ENCODE measurements around the gene PLIN1. TPM values are rescaled to one million over a fixed set of nuclear protein-coding genes. Genes with fewer than 3 reads are reported as not detected.

Gene PLIN1
- total RNA-seq, 1 experiment from 2014 or later: 0.30 TPM

DNA sequence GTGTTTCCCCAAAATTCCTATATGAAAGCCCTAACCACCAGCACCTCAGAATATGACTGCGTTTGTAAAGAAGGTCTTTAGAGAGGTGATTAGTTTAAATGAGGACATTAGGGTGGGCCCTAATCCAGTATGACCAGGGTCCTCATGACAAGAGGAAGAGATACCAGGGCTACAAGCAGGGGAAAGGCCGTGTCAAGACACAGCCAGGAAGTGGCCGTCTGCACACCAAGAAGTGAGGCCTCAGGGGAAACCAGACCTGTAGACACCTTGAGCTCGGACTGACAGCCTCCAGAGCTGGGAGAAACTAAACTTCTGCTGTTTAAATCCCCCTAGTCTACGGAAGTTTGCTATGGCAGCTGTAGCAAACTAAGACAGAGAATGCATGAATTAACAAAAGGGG, 38.1 kb downstream of the PLIN1 start:
- H3K27ac ChIP-seq (ENCODE audit: low read depth, low read length, poor library complexity, severe bottlenecking): no peak overlapping the region
- intact Hi-C loops (cut with micrococcal nuclease; ENCODE audit: unreplicated experiment): no loop called here
- no TSS peak for BruUV-seq (replicated peaks)
- no peak overlapping the region for H3K4me3 ChIP-seq (ENCODE audit: low read depth, low read length, poor library complexity, severe bottlenecking)
- POLR2A ChIA-PET (ENCODE audit: low non-redundant PET): no interaction called here
- no peaks in the 10 kb centered on the region for H3K27me3 ChIP-seq (replicated peaks; ENCODE audit: insufficient read depth, low read depth, low read length, poor library complexity)
- no peaks in the 10 kb centered on the region for H3K4me1 ChIP-seq (ENCODE audit: insufficient read depth, low read length, poor library complexity, severe bottlenecking)
- CTCF ChIA-PET: no interaction called here
- H3K9me3 ChIP-seq (ENCODE audit: low read depth, low read length, poor library complexity, severe bottlenecking): no peaks in the 10 kb centered on the region
- no peaks in the 10 kb centered on the region for H3K36me3 ChIP-seq (ENCODE audit: insufficient read depth, low read length, poor library complexity, severe bottlenecking)
- TF ChIP-seq EZH2 (IDR thresholded peaks at IDR 0.05; ENCODE audit: borderline replicate concordance, low read depth, low read length, poor library complexity, severe bottlenecking): no peak
- TF ChIP-seq, protein P1, sequence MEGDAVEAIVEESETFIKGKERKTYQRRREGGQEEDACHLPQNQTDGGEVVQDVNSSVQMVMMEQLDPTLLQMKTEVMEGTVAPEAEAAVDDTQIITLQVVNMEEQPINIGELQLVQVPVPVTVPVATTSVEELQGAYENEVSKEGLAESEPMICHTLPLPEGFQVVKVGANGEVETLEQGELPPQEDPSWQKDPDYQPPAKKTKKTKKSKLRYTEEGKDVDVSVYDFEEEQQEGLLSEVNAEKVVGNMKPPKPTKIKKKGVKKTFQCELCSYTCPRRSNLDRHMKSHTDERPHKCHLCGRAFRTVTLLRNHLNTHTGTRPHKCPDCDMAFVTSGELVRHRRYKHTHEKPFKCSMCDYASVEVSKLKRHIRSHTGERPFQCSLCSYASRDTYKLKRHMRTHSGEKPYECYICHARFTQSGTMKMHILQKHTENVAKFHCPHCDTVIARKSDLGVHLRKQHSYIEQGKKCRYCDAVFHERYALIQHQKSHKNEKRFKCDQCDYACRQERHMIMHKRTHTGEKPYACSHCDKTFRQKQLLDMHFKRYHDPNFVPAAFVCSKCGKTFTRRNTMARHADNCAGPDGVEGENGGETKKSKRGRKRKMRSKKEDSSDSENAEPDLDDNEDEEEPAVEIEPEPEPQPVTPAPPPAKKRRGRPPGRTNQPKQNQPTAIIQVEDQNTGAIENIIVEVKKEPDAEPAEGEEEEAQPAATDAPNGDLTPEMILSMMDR (conservative IDR thresholded peaks at IDR 0.05; ENCODE audit: low read depth, low read length): no peak
- DNase-seq (ENCODE audit: low spot score): no peak

DNA sequence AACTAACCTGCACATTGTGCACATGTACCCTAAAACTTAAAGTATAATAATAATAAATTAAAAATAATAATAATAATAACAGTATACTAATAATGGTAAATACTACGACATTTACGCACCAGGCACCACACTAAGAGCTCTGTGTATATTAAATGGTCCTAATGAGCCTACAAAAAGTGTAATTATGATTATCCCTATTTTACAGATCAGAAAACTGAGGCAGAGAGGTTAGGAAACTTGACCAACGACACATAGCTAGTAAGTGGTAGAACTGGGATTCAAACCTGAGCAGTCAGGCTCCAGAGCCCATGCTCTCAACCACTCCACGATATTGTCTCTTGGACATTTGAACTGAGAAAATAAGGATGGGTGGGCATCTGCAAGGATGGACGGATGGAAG, 38.9 kb downstream of the PLIN1 start:
- Histone ChIP-seq H3K27ac (ENCODE audit: low read depth, low read length, poor library complexity, severe bottlenecking) (no peak overlapping the region), H3K4me3 (ENCODE audit: low read depth, low read length, poor library complexity, severe bottlenecking) (no peak overlapping the region), H3K36me3 (ENCODE audit: insufficient read depth, low read length, poor library complexity, severe bottlenecking) (no peaks in the 10 kb centered on the region), H3K4me1 (ENCODE audit: insufficient read depth, low read length, poor library complexity, severe bottlenecking) (no peaks in the 10 kb centered on the region), H3K9me3 (ENCODE audit: low read depth, low read length, poor library complexity, severe bottlenecking) (no peaks in the 10 kb centered on the region), H3K27me3 (replicated peaks; ENCODE audit: insufficient read depth, low read depth, low read length, poor library complexity) (no peaks in the 10 kb centered on the region)
- no peak for DNase-seq (ENCODE audit: low spot score)
- TF ChIP-seq, protein P1 (conservative IDR thresholded peaks at IDR 0.05; ENCODE audit: low read depth, low read length): no peak
- TF ChIP-seq EZH2 (IDR thresholded peaks at IDR 0.05; ENCODE audit: borderline replicate concordance, low read depth, low read length, poor library complexity, severe bottlenecking): no peak
- intact Hi-C loops (cut with micrococcal nuclease; ENCODE audit: unreplicated experiment): no loop called here
- POLR2A ChIA-PET (ENCODE audit: low non-redundant PET): no interaction called here
- no TSS peak for BruUV-seq (replicated peaks)
- CTCF ChIA-PET: no interaction called here

DNA sequence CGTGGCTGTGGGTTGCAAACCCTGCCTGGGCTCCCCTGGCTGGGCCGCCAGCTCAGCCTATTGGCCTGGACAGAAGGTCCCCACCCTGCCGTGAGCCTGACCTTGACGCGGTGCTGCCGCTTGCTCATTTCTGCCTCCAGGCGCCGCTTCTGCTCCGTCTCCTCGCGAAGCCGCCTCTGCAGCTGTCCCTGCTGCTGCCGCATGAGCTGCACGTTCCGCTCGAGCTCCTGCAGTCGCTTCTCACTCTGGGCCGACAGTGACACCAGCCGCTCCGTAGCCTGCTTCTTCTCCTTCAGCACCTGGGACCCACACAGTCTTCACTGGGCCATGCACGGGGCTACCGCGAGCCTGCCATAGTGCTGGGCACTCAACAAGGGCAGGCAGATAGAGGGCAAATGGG, 45.6 kb downstream of the PLIN1 start:
- DNase-seq (ENCODE audit: low spot score): no peak

More for the DNA sequence above, 45.6 kb downstream of the PLIN1 start:
- Histone ChIP-seq H3K27me3 (replicated peaks; ENCODE audit: insufficient read depth, low read depth, low read length, poor library complexity) (no peaks in the 10 kb centered on the region), H3K4me1 (ENCODE audit: insufficient read depth, low read length, poor library complexity, severe bottlenecking) (no peaks in the 10 kb centered on the region), H3K9me3 (ENCODE audit: low read depth, low read length, poor library complexity, severe bottlenecking) (peaks cover 9% of the 10 kb centered on the region), H3K27ac (ENCODE audit: low read depth, low read length, poor library complexity, severe bottlenecking) (no peak overlapping the region), H3K4me3 (ENCODE audit: low read depth, low read length, poor library complexity, severe bottlenecking) (no peak overlapping the region), H3K36me3 (ENCODE audit: insufficient read depth, low read length, poor library complexity, severe bottlenecking) (peaks cover 51% of the 10 kb centered on the region)
- no TSS peak for BruUV-seq (replicated peaks)
- ChIA-PET CTCF (no interaction called here), POLR2A (ENCODE audit: low non-redundant PET) (no interaction called here)
- intact Hi-C loops (cut with micrococcal nuclease; ENCODE audit: unreplicated experiment): no loop called here
- TF ChIP-seq, protein P1 (conservative IDR thresholded peaks at IDR 0.05; ENCODE audit: low read depth, low read length): no peak
- no peak for TF ChIP-seq EZH2 (IDR thresholded peaks at IDR 0.05; ENCODE audit: borderline replicate concordance, low read depth, low read length, poor library complexity, severe bottlenecking)
